ENCODE results near the gene CAMK1D. TPM values are rescaled to one million over a fixed set of nuclear protein-coding genes. Genes with fewer than 3 reads are reported as not detected.

CAMK1D gene
- total and polyA plus RNA-seq, 2 experiments from 2014 or later: 3.5 to 6.0 TPM

DNA sequence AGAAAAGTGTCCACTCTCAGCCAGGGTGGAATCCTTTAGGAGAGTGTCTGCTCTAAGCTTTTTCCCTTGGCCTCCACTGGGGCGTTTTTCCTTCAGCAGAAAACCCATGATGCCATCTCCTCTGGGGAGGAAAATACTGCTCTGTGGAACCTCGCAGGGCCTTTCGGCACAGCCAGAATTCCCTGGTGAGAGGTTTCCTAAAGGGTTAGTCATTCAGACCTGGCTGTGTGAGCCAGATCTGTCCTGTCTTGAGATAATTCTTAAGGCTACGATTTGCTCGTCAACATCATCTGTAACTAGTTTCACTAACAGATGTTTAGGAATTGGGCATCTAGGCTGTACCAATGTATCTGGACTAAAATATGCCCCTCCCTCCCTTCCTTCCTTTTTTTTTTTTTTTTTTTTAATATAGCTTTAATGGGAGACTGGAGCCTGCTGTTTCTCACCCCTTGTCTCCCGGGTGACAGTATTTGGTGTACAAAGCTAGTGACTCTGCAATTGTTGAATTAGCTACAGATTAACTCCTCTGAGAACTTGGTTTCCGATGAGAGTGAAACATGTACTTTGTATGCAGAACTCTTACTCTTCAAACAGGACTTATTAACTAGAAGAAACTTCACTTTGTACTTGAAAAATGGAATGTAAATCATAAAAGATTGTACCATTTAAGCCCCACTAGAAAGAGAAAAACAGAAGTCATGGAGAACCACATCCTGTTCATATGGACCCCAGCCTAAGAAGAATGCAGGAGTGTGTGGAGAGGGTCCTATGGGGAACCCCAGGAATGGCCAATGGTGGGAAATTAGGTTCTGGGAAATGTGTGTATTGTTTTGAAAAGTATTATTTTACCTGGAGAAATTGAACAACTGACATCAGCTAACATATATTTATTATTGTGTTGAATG, 230.9 kb downstream of the CAMK1D start:
- Histone ChIP-seq H3K4me2 (no peak overlapping the region), H3K9me2 (replicated peaks; ENCODE audit: insufficient read depth) (no peaks in the 10 kb centered on the region), H3K79me2 (no peaks in the 10 kb centered on the region), H3K4me1 (ENCODE audit: insufficient read depth) (no peaks in the 10 kb centered on the region), H3K4me3 (no peak overlapping the region), H2AFZ (no peak overlapping the region), H4K20me1 (ENCODE audit: insufficient read depth, poor library complexity, severe bottlenecking) (no peaks in the 10 kb centered on the region), H3K27me3 (no peaks in the 10 kb centered on the region), H3K9me3 (ENCODE audit: low read depth) (no peaks in the 10 kb centered on the region), H3K36me3 (replicated peaks; ENCODE audit: insufficient read depth, low read depth) (no peaks in the 10 kb centered on the region), H3K27ac (no peak overlapping the region)
- 54% methylated on average over 7 of the region's 7 CpGs for WGBS (ENCODE audit: low lambda C conversion rate, missing lambda C conversion rate)
- no peak for DNase-seq (ENCODE audit: low spot score)
- no peak for TF ChIP-seq EZH2phosphoT487 (IDR thresholded peaks at IDR 0.05; ENCODE audit: low read depth, severe bottlenecking, unreplicated experiment)
- no peak for TF ChIP-seq EZH2 (IDR thresholded peaks at IDR 0.05; ENCODE audit: borderline replicate concordance)
- TF ChIP-seq, protein P1, sequence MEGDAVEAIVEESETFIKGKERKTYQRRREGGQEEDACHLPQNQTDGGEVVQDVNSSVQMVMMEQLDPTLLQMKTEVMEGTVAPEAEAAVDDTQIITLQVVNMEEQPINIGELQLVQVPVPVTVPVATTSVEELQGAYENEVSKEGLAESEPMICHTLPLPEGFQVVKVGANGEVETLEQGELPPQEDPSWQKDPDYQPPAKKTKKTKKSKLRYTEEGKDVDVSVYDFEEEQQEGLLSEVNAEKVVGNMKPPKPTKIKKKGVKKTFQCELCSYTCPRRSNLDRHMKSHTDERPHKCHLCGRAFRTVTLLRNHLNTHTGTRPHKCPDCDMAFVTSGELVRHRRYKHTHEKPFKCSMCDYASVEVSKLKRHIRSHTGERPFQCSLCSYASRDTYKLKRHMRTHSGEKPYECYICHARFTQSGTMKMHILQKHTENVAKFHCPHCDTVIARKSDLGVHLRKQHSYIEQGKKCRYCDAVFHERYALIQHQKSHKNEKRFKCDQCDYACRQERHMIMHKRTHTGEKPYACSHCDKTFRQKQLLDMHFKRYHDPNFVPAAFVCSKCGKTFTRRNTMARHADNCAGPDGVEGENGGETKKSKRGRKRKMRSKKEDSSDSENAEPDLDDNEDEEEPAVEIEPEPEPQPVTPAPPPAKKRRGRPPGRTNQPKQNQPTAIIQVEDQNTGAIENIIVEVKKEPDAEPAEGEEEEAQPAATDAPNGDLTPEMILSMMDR (IDR thresholded peaks at IDR 0.05; ENCODE audit: poor library complexity): no peak

DNA sequence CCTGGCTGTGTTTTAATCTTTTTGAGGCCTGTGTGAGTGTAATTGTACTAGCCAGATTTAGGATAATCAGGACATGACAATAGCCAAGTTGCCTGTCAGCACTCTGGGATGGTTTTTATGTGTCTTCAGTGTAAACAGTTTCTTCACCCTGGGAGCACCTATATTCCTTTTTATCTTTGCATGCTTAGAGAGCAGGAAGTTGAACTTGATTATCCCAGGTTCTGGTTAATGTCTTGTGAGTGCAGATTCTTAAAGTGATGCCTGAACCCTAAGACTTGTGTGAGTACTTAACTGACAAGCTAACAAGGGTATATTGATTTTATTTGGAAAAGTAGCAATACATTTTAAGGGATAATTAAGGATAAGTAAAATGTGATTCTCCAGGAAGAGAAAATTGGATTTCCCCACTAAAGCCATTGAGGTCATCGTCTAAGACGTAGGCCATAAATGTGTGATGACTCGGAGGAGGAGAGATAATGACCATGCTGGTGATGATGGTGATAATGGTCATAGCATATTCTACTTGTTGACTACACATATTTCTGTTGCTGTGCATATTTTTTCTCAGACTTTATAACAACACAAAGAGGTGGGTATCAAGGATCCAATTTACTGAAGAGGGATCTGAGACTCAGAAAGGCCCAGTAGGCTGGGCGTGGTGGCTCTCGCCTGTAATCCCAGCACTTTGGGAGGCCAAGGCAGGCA, 234.7 kb downstream of the CAMK1D start:
- 81% methylated on average over 5 of the region's 5 CpGs for WGBS (ENCODE audit: low lambda C conversion rate, missing lambda C conversion rate)
- Histone ChIP-seq H3K4me3 (no peak overlapping the region), H2AFZ (no peak overlapping the region), H3K36me3 (replicated peaks; ENCODE audit: insufficient read depth, low read depth) (no peaks in the 10 kb centered on the region), H3K4me2 (no peak overlapping the region), H3K4me1 (ENCODE audit: insufficient read depth) (no peaks in the 10 kb centered on the region), H4K20me1 (ENCODE audit: insufficient read depth, poor library complexity, severe bottlenecking) (no peaks in the 10 kb centered on the region), H3K9me2 (replicated peaks; ENCODE audit: insufficient read depth) (no peaks in the 10 kb centered on the region), H3K9me3 (ENCODE audit: low read depth) (no peaks in the 10 kb centered on the region), H3K27ac (no peak overlapping the region), H3K27me3 (no peaks in the 10 kb centered on the region), H3K79me2 (no peaks in the 10 kb centered on the region)
- TF ChIP-seq EZH2phosphoT487 (IDR thresholded peaks at IDR 0.05; ENCODE audit: low read depth, severe bottlenecking, unreplicated experiment): no peak
- TF ChIP-seq, protein P1 (IDR thresholded peaks at IDR 0.05; ENCODE audit: poor library complexity): no peak
- TF ChIP-seq EZH2 (IDR thresholded peaks at IDR 0.05; ENCODE audit: borderline replicate concordance): no peak
- DNase-seq (ENCODE audit: low spot score): no peak

- 86% methylated on average over 4 of the region's 4 CpGs for WGBS (ENCODE audit: low lambda C conversion rate, missing lambda C conversion rate)
- Histone ChIP-seq H3K27me3 (no peaks in the 10 kb centered on the region), H3K27ac (no peak overlapping the region), H3K9me2 (replicated peaks; ENCODE audit: insufficient read depth) (no peaks in the 10 kb centered on the region), H3K79me2 (no peaks in the 10 kb centered on the region), H4K20me1 (ENCODE audit: insufficient read depth, poor library complexity, severe bottlenecking) (no peaks in the 10 kb centered on the region), H3K4me3 (no peak overlapping the region), H3K4me2 (no peak overlapping the region), H3K4me1 (ENCODE audit: insufficient read depth) (no peaks in the 10 kb centered on the region), H3K36me3 (replicated peaks; ENCODE audit: insufficient read depth, low read depth) (no peaks in the 10 kb centered on the region), H3K9me3 (ENCODE audit: low read depth) (no peaks in the 10 kb centered on the region), H2AFZ (no peak overlapping the region)
- no peak for DNase-seq (ENCODE audit: low spot score)
- TF ChIP-seq, protein P1 (IDR thresholded peaks at IDR 0.05; ENCODE audit: poor library complexity): no peak
- TF ChIP-seq EZH2 (IDR thresholded peaks at IDR 0.05; ENCODE audit: borderline replicate concordance) (no peak), EZH2phosphoT487 (IDR thresholded peaks at IDR 0.05; ENCODE audit: low read depth, severe bottlenecking, unreplicated experiment) (no peak)
Measured at GRCh38 chr10:12586741-12587140, 237.4 kb downstream of the CAMK1D start.

All from hepatocyte (in vitro differentiated cells).